ENCODE measurements around the gene RNF121.

Gene RNF121

DNA sequence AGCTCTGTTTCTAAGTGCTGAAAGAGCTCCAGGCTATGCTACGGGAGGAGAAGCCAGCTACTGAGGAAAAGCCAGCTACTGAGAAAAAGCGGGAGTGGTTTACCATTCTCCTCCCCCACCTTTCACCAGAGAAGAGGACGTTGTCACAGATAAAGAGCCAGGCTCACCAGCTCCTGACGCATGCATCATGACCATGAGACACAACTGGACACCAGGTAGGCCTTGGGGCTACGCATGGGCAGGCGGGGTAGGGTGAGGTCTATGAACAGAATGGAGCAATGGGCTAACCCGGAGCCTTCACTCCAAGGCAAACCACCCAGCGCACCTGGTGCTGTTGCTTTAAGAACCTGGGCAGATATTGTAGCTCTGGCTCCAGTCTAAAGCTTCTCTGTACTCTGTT is 71.0 kb downstream of the RNF121 start:
- DNase-seq, result no peak
- ChIA-PET POLR2A (interaction anchor here (1.4 kb wide), 1 partner anchor 14 kb away, joined by 3 read pairs; no protein-coding TSS in a partner anchor), CTCF (interaction anchor here (0.6 to 13.3 kb wide), 6 partner anchors 8 to 26 kb away, joined by 3 to 110 read pairs (median 4); no protein-coding TSS in a partner anchor)
- peaks cover 0 to 18% (median 14%) of the 10 kb centered on the region in 4 experiments for H3K4me1 ChIP-seq (ENCODE audit: control extremely low read depth in 1 of 4, control insufficient read depth in 4 of 4, insufficient read depth in 4 of 4, low read length in 3 of 4)
- no peaks in the 10 kb centered on the region for H3K9me3 ChIP-seq (ENCODE audit: control extremely low read depth in 1 of 5, control insufficient read depth in 4 of 5, insufficient read depth in 2 of 5, low read depth in 1 of 5, low read length in 4 of 5)
- H3K36me3 ChIP-seq (ENCODE audit: control insufficient read depth in 4 of 4, insufficient read depth in 4 of 4, low read length in 3 of 4), result peaks cover 2 to 50% (median 41%) of the 10 kb centered on the region in 4 experiments
- H3K27me3 ChIP-seq (replicated peaks in 2 of 5; ENCODE audit: control insufficient read depth in 4 of 5, insufficient read depth in 5 of 5, low read length in 4 of 5), result no peaks in the 10 kb centered on the region
- 100% methylated on average over 6 of the region's 8 CpGs for WGBS (ENCODE audit: insufficient coverage)
- no peak overlapping the region for H3K27ac ChIP-seq (ENCODE audit: insufficient read depth in 1 of 2, low read depth in 1 of 2, low read length in 2 of 2, poor library complexity in 1 of 2, severe bottlenecking in 2 of 2)
- H3K4me3 ChIP-seq (ENCODE audit: control insufficient read depth in 1 of 7, extremely low read depth in 1 of 7, insufficient read depth in 4 of 7, low read depth in 2 of 7, low read length in 6 of 7), result no peak overlapping the region

DNA sequence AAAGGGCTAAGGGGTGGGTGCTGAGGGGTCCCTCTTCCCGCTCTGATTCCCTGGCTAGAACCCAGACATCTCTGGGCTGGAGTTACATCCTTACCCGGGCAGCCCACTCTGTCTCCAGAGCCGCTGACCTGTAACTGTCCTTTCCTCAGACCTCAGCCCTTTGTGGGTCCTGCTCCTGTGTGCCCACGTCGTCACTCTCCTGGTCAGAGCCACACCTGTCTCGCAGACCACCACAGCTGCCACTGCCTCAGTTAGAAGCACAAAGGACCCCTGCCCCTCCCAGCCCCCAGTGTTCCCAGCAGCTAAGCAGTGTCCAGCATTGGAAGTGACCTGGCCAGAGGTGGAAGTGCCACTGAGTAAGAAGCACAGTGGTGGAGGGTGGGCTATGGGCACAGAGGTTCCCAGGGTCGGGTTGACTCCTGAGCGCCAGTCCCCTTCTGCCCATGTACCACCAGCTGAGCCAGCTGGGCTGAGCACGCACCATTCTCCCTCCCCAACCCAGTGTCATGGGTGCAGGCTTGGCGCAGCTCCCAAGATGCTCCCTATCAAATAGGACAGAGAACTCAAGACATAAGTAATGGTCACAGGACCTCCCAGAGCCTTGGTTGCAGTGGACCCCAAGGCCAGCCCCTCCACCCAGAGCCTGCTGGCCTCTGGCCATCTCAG is 71.5 kb downstream of the RNF121 start:
- Histone ChIP-seq H3K27me3 (replicated peaks in 2 of 5; ENCODE audit: control insufficient read depth in 4 of 5, insufficient read depth in 5 of 5, low read length in 4 of 5) (no peaks in the 10 kb centered on the region), H3K27ac (ENCODE audit: insufficient read depth in 1 of 2, low read depth in 1 of 2, low read length in 2 of 2, poor library complexity in 1 of 2, severe bottlenecking in 2 of 2) (no peak overlapping the region), H3K4me3 (ENCODE audit: control insufficient read depth in 1 of 7, extremely low read depth in 1 of 7, insufficient read depth in 4 of 7, low read depth in 2 of 7, low read length in 6 of 7) (no peak overlapping the region), H3K9me3 (ENCODE audit: control extremely low read depth in 1 of 5, control insufficient read depth in 4 of 5, insufficient read depth in 2 of 5, low read depth in 1 of 5, low read length in 4 of 5) (no peaks in the 10 kb centered on the region), H3K4me1 (ENCODE audit: control extremely low read depth in 1 of 4, control insufficient read depth in 4 of 4, insufficient read depth in 4 of 4, low read length in 3 of 4) (peaks cover 0 to 18% (median 14%) of the 10 kb centered on the region in 4 experiments), H3K36me3 (ENCODE audit: control insufficient read depth in 4 of 4, insufficient read depth in 4 of 4, low read length in 3 of 4) (peaks cover 6 to 54% (median 46%) of the 10 kb centered on the region in 4 experiments)
- DNase-seq, result no peak
- ChIA-PET CTCF (interaction anchor here (0.6 to 13.3 kb wide), 5 partner anchors 8 to 25 kb away, joined by 3 to 110 read pairs (median 6); no protein-coding TSS in a partner anchor), POLR2A (no interaction called here)
- WGBS (ENCODE audit: insufficient coverage), result 98% methylated on average over 9 of the region's 10 CpGs

DNA sequence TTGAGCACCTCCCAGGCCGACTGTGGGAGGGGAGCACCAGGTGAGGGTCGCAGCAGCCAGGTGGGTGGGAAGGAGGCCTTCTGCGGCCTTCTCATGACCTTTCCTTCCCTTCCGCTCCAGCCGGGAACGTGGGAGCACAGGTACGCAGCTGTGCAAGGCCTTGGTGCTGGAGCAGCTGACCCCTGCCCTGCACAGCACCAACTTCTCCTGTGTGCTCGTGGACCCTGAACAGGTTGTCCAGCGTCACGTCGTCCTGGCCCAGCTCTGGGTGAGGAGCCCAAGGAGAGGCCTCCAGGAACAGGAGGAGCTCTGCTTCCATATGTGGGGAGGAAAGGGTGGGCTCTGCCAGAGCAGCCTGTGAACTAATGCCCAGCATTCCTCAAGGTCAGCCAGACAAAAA is 72.4 kb downstream of the RNF121 start:
- Histone ChIP-seq H3K27me3 (replicated peaks in 2 of 5; ENCODE audit: control insufficient read depth in 4 of 5, insufficient read depth in 5 of 5, low read length in 4 of 5) (no peaks in the 10 kb centered on the region), H3K36me3 (ENCODE audit: control insufficient read depth in 4 of 4, insufficient read depth in 4 of 4, low read length in 3 of 4) (peaks cover 9 to 64% (median 53%) of the 10 kb centered on the region in 4 experiments), H3K27ac (ENCODE audit: insufficient read depth in 1 of 2, low read depth in 1 of 2, low read length in 2 of 2, poor library complexity in 1 of 2, severe bottlenecking in 2 of 2) (no peak overlapping the region), H3K9me3 (ENCODE audit: control extremely low read depth in 1 of 5, control insufficient read depth in 4 of 5, insufficient read depth in 2 of 5, low read depth in 1 of 5, low read length in 4 of 5) (no peaks in the 10 kb centered on the region), H3K4me3 (ENCODE audit: control insufficient read depth in 1 of 7, extremely low read depth in 1 of 7, insufficient read depth in 4 of 7, low read depth in 2 of 7, low read length in 6 of 7) (no peak overlapping the region), H3K4me1 (ENCODE audit: control extremely low read depth in 1 of 4, control insufficient read depth in 4 of 4, insufficient read depth in 4 of 4, low read length in 3 of 4) (peaks cover 0 to 18% (median 14%) of the 10 kb centered on the region in 4 experiments)
- WGBS (ENCODE audit: insufficient coverage), result 95% methylated on average over 6 of the region's 11 CpGs
- CTCF ChIA-PET, result interaction anchor here (4.8 to 13.3 kb wide), 2 partner anchors 16 to 23 kb away, joined by 21 to 110 read pairs; no protein-coding TSS in a partner anchor
- DNase-seq, result no peak
- POLR2A ChIA-PET, result no interaction called here

DNA sequence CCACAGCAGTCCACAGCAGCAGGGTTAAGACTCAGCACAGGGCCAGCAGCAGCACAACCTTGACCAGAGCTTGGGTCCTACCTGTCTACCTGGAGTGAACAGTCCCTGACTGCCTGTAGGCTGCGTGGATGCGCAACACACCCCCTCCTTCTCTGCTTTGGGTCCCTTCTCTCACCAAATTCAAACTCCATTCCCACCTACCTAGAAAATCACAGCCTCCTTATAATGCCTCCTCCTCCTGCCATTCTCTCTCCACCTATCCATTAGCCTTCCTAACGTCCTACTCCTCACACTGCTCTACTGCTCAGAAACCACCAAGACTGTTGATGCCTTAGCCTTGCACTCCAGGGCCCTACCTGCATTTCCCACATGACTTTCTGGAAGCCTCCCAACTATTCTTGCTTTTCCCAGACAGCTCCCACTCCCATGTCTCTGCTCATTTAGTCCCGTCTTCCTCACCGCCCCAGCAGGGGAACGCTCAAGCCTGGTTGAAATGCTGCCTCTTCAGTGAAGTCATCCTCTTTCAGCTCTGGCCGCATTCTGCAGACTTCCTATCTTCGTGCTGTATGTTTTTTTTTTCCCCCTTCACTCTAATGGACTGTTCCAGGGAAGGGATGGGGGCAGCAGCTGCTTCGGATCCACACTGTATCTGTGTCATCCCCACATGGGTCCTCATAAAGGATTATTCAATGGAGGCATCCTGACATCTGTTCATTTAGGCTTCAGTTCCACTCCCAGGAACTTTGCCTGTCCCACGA is 73.2 kb downstream of the RNF121 start:
- Histone ChIP-seq H3K9me3 (ENCODE audit: control extremely low read depth in 1 of 5, control insufficient read depth in 4 of 5, insufficient read depth in 2 of 5, low read depth in 1 of 5, low read length in 4 of 5) (no peaks in the 10 kb centered on the region), H3K4me3 (ENCODE audit: control insufficient read depth in 1 of 7, extremely low read depth in 1 of 7, insufficient read depth in 4 of 7, low read depth in 2 of 7, low read length in 6 of 7) (no peak overlapping the region), H3K27ac (ENCODE audit: insufficient read depth in 1 of 2, low read depth in 1 of 2, low read length in 2 of 2, poor library complexity in 1 of 2, severe bottlenecking in 2 of 2) (no peak overlapping the region), H3K36me3 (ENCODE audit: control insufficient read depth in 4 of 4, insufficient read depth in 4 of 4, low read length in 3 of 4) (peaks cover 13 to 68% (median 57%) of the 10 kb centered on the region in 4 experiments), H3K4me1 (ENCODE audit: control extremely low read depth in 1 of 4, control insufficient read depth in 4 of 4, insufficient read depth in 4 of 4, low read length in 3 of 4) (peaks cover 0 to 18% (median 14%) of the 10 kb centered on the region in 4 experiments), H3K27me3 (replicated peaks in 2 of 5; ENCODE audit: control insufficient read depth in 4 of 5, insufficient read depth in 5 of 5, low read length in 4 of 5) (no peaks in the 10 kb centered on the region)
- no peak for DNase-seq
- ChIA-PET POLR2A (interaction anchor here (0.6 kb wide), 1 partner anchor 186 kb away, joined by 4 read pairs; no protein-coding TSS in a partner anchor), CTCF (interaction anchor here (1.3 to 13.3 kb wide), 3 partner anchors 15 to 24 kb away, joined by 4 to 110 read pairs (median 21); no protein-coding TSS in a partner anchor)
- 85% methylated on average over 8 of the region's 10 CpGs for WGBS (ENCODE audit: insufficient coverage)

DNA sequence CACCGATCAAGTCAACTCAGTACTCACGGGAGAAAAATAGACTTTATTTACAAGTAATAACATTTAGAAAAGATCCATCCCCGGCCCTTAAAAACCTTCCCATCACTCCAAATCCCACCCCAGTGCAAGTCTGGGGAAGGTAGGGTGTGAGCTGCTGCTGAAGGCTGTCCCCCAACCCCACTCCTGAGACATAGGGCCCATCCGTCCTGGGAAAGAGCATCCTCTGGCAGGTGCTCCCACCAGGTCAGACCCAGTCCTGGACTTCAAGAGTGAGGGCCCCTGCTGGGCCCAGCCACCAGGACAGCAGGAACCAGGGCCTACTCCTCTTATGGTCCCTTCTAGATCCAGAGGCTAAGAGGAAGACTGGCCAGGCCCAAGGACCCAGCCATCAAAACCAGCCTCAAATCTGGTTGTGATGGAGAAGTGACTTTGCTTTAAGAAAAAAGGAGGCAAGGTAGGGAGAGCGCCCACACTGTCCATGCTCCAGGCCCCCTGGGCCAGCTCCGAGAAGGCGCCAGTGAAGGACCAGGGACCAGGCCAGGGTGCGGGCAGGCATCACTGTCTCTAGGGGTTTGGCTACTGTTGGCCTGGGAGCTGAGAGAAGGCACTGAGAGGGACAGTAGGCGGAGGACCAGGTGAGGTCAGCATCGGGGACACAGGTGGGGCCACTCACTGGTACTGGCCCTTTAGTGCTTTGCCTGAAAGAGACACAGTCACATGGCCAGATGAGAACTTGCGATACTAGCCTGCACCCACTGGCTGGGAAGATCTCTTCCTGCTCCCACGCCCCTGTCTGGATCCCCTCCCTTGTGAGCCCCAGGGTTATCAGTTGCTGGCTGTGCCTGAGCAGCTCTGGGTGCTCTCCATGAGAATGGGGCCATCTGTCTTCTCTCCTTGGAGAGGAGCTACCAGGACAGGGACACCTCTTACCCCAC is 74.3 kb downstream of the RNF121 start:
- ChIA-PET CTCF (interaction anchor here (1.3 to 13.3 kb wide), 2 partner anchors 14 to 20 kb away, joined by 4 to 110 read pairs; no protein-coding TSS in a partner anchor), POLR2A (interaction anchor here (0.6 kb wide), 1 partner anchor 184 kb away, joined by 4 read pairs; no protein-coding TSS in a partner anchor)
- H3K4me3 ChIP-seq (ENCODE audit: control insufficient read depth in 1 of 7, extremely low read depth in 1 of 7, insufficient read depth in 4 of 7, low read depth in 2 of 7, low read length in 6 of 7), result no peak overlapping the region
- no peaks in the 10 kb centered on the region for H3K9me3 ChIP-seq (ENCODE audit: control extremely low read depth in 1 of 5, control insufficient read depth in 4 of 5, insufficient read depth in 2 of 5, low read depth in 1 of 5, low read length in 4 of 5)
- no peaks in the 10 kb centered on the region for H3K27me3 ChIP-seq (replicated peaks in 2 of 5; ENCODE audit: control insufficient read depth in 4 of 5, insufficient read depth in 5 of 5, low read length in 4 of 5)
- peaks cover 0 to 15% (median 14%) of the 10 kb centered on the region in 4 experiments for H3K4me1 ChIP-seq (ENCODE audit: control extremely low read depth in 1 of 4, control insufficient read depth in 4 of 4, insufficient read depth in 4 of 4, low read length in 3 of 4)
- WGBS (ENCODE audit: insufficient coverage), result 95% methylated on average over 8 of the region's 12 CpGs
- no peak for DNase-seq
- peaks cover 18 to 77% (median 66%) of the 10 kb centered on the region in 4 experiments for H3K36me3 ChIP-seq (ENCODE audit: control insufficient read depth in 4 of 4, insufficient read depth in 4 of 4, low read length in 3 of 4)
- H3K27ac ChIP-seq (ENCODE audit: insufficient read depth in 1 of 2, low read depth in 1 of 2, low read length in 2 of 2, poor library complexity in 1 of 2, severe bottlenecking in 2 of 2), result no peak overlapping the region

DNA sequence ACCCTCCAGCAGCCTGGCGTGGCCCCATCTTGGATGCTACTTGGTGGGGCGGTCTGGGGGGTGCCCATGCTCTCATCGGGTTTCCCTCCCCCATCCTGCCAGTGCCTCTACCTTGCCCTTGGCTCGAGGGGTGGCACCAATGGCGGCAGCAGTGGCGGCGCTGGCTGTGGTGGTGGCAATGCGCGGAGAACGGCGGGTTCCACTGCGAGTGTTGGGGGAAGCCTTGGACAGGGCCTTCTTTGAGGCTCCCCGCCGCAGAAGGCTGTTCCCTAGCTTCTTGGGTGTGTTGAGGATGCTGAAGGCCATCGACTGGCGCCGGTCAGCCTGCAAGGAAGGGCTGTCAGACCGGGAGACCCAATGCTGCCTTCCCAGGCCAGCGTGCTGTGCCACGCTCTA is 74.9 kb downstream of the RNF121 start:
- H3K27ac ChIP-seq (ENCODE audit: insufficient read depth in 1 of 2, low read depth in 1 of 2, low read length in 2 of 2, poor library complexity in 1 of 2, severe bottlenecking in 2 of 2), result no peak overlapping the region
- DNase-seq, result no peak
- peaks cover 0 to 9% (median 9%) of the 10 kb centered on the region in 4 experiments for H3K4me1 ChIP-seq (ENCODE audit: control extremely low read depth in 1 of 4, control insufficient read depth in 4 of 4, insufficient read depth in 4 of 4, low read length in 3 of 4)
- no peaks in the 10 kb centered on the region for H3K27me3 ChIP-seq (replicated peaks in 2 of 5; ENCODE audit: control insufficient read depth in 4 of 5, insufficient read depth in 5 of 5, low read length in 4 of 5)
- H3K36me3 ChIP-seq (ENCODE audit: control insufficient read depth in 4 of 4, insufficient read depth in 4 of 4, low read length in 3 of 4), result peaks cover 21 to 83% (median 72%) of the 10 kb centered on the region in 4 experiments
- WGBS (ENCODE audit: insufficient coverage), result 95% methylated on average over 18 of the region's 20 CpGs
- no peaks in the 10 kb centered on the region for H3K9me3 ChIP-seq (ENCODE audit: control extremely low read depth in 1 of 5, control insufficient read depth in 4 of 5, insufficient read depth in 2 of 5, low read depth in 1 of 5, low read length in 4 of 5)
- no peak overlapping the region for H3K4me3 ChIP-seq (ENCODE audit: control insufficient read depth in 1 of 7, extremely low read depth in 1 of 7, insufficient read depth in 4 of 7, low read depth in 2 of 7, low read length in 6 of 7)
- ChIA-PET CTCF (interaction anchor here (13.3 kb wide), 1 partner anchor 13 kb away, joined by 110 read pairs; no protein-coding TSS in a partner anchor), POLR2A (no interaction called here)

Data from common myeloid progenitor, CD34-positive (primary cell).